Caco-2 (cell line): Measurements from ENCODE around the gene GRIA4. TPM values are rescaled to one million over a fixed set of nuclear protein-coding genes. Genes with fewer than 3 reads are reported as not detected.

ENCODE experiments used
- BruUV-seq: library from RNA; stranded (reverse); fragments of 400-500 nt; replicated peaks from 2 replicates; lab custom pipeline; 2021; lab: Mats Ljungman, UMichigan
- CTCF ChIA-PET: fragments of 300-600 bp; sonication (Branson Sonifier 250); formaldehyde crosslinking; loops from one replicate; lab custom pipeline; 2022; ENCODE audit warnings: antibody characterized with exemption; lab: Charles Lee
- POLR2A ChIA-PET: fragments of 300-600 bp; sonication (Branson Sonifier 250); formaldehyde crosslinking; loops from one replicate; lab custom pipeline; 2022; ENCODE audit warnings: antibody characterized with exemption; lab: Charles Lee
- DNase-seq, 2 experiments: peaks; one replicate each; pipeline versions ENCODE4 v3.0.0 to v3.0.0-alpha.2; 2020 to 2022
- H3K27me3 ChIP-seq: replicated peaks from 2 replicates; pipeline ENCODE4 v1.6.0; 2011; ENCODE audit warnings: low read length; ENCODE audit not compliant: control insufficient read depth, insufficient read depth
- H3K36me3 ChIP-seq: 2 replicates; pipeline ENCODE4 v1.5.1; 2011; ENCODE audit warnings: low read length; ENCODE audit not compliant: control insufficient read depth, insufficient read depth
- H3K4me1 ChIP-seq: fragments of 250-450 bp; sonication (Bioruptor Pico); 2 replicates; pipeline ENCODE4 v1.5.1; 2020; ENCODE audit warnings: mild to moderate bottlenecking
- H3K4me3 ChIP-seq: 2 replicates; pipeline ENCODE4 v1.5.1; 2011; ENCODE audit warnings: low read depth, mild to moderate bottlenecking, control low read depth, low read length
- H3K9me3 ChIP-seq: fragments of 250-450 bp; sonication (Bioruptor Pico); 2 replicates; pipeline ENCODE4 v1.5.1; 2020; ENCODE audit warnings: mild to moderate bottlenecking, moderate library complexity
- H3K27ac Mint-ChIP-seq: one replicate; pipeline ENCODE4 v1.8.0; 2022; ENCODE audit warnings: mixed read lengths; ENCODE audit not compliant: unreplicated experiment
- H3K27me3 Mint-ChIP-seq: one replicate; pipeline ENCODE4 v1.8.0; 2022; ENCODE audit warnings: mixed read lengths; ENCODE audit not compliant: insufficient read depth, unreplicated experiment
- H3K36me3 Mint-ChIP-seq: one replicate; pipeline ENCODE4 v1.8.0; 2022; ENCODE audit warnings: mild to moderate bottlenecking, mixed read lengths; ENCODE audit not compliant: insufficient read depth, unreplicated experiment
- H3K4me1 Mint-ChIP-seq: one replicate; pipeline ENCODE4 v1.8.0; 2022; ENCODE audit warnings: low read depth, mixed read lengths; ENCODE audit not compliant: unreplicated experiment
- H3K4me3 Mint-ChIP-seq: one replicate; pipeline ENCODE4 v1.8.0; 2022; ENCODE audit warnings: mild to moderate bottlenecking, moderate library complexity, mixed read lengths; ENCODE audit not compliant: unreplicated experiment
- H3K9me3 Mint-ChIP-seq: one replicate; pipeline ENCODE4 v1.8.0; 2022; ENCODE audit warnings: mixed read lengths; ENCODE audit not compliant: unreplicated experiment
- intact Hi-C: fragments of 100-400 bp; cut with micrococcal nuclease; formaldehyde crosslinking; loops from one replicate; pipeline ENCODE4 v1.10.0; 2022; ENCODE audit not compliant: unreplicated experiment
- total RNA-seq: library from RNA; stranded (reverse); gene quantifications from 2 replicates; pipeline ENCODE4 v1.2.3, GENCODE V29; 2022
- TF ChIP-seq, protein P1 (sequence below), 2 experiments: fragments of 200-600 bp in 1 of 2; IDR thresholded peaks; 1 replicate in 1 of 2; 2 replicates in 1 of 2; pipeline versions ENCODE4 v1.5.1 to v1.8.0; 2011 to 2022; ENCODE audit warnings: antibody characterized with exemption in 1 of 2, control low read depth in 1 of 2, inconsistent platforms in 1 of 2, low read depth in 1 of 2, low read length in 1 of 2, mild to moderate bottlenecking in 1 of 2, moderate library complexity in 1 of 2; ENCODE audit not compliant: insufficient read depth in 1 of 2, severe bottlenecking in 1 of 2, unreplicated experiment in 1 of 2

The GRIA4 gene
- total RNA-seq, 1 experiment from 2014 or later, result not detected

DNA sequence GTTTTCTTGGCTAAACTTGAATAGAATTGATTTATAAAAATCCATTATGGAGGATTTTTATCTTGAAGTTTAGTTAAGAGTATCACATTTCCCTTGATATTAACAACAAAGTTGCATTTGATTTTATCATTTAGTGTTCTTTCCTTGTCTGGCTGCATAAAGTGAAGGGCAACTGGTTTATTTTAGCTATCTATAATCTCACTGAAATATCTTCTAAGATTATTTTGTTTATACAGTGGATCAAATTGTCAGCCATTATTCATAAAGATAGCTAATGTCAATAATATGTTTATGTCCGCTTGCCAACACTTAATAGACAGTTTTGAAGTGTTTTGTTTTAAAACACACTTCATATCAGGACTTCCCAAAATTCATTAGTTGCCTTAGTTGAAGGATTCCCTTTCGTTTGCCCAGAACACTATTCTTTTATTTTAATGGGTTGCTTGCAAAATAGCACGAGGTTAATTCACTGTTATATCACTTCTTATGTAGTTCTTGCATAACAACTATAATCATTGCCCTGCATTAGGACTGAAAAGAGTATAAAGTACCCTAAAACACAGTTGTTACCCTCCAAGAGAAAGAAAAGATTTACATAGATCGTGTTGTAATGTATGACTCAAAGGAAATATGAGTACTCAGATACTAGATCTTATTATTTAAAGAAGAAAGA is 339.2 kb downstream of the GRIA4 start:
- Mint-ChIP-seq H3K36me3 (no peaks in the 10 kb centered on the region), H3K27ac (no peak overlapping the region), H3K4me1 (no peaks in the 10 kb centered on the region), H3K27me3 (peaks cover 4% of the 10 kb centered on the region), H3K4me3 (no peak overlapping the region), H3K9me3 (no peaks in the 10 kb centered on the region)
- TF ChIP-seq, protein P1, sequence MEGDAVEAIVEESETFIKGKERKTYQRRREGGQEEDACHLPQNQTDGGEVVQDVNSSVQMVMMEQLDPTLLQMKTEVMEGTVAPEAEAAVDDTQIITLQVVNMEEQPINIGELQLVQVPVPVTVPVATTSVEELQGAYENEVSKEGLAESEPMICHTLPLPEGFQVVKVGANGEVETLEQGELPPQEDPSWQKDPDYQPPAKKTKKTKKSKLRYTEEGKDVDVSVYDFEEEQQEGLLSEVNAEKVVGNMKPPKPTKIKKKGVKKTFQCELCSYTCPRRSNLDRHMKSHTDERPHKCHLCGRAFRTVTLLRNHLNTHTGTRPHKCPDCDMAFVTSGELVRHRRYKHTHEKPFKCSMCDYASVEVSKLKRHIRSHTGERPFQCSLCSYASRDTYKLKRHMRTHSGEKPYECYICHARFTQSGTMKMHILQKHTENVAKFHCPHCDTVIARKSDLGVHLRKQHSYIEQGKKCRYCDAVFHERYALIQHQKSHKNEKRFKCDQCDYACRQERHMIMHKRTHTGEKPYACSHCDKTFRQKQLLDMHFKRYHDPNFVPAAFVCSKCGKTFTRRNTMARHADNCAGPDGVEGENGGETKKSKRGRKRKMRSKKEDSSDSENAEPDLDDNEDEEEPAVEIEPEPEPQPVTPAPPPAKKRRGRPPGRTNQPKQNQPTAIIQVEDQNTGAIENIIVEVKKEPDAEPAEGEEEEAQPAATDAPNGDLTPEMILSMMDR (IDR thresholded peaks at IDR 0.05; ENCODE audit: insufficient read depth in 1 of 2, low read depth in 1 of 2, low read length in 1 of 2, severe bottlenecking in 1 of 2, unreplicated experiment in 1 of 2), result no peak
- Histone ChIP-seq H3K36me3 (no peaks in the 10 kb centered on the region), H3K27me3 (no peaks in the 10 kb centered on the region), H3K4me1 (no peaks in the 10 kb centered on the region), H3K9me3 (no peaks in the 10 kb centered on the region), H3K4me3 (no peak overlapping the region)
- intact Hi-C loops, result no loop called here
- BruUV-seq, result no TSS peak
- DNase-seq, result no peak
- ChIA-PET CTCF (no interaction called here), POLR2A (no interaction called here)

GRCh38 chr11:105953886-105954285 is 344.0 kb downstream of the GRIA4 start:
- H3K4me3 ChIP-seq, result no peak overlapping the region
- no peaks in the 10 kb centered on the region for H3K27me3 ChIP-seq
- DNase-seq, result no peak
- no peak overlapping the region for H3K4me3 Mint-ChIP-seq
- no peak overlapping the region for H3K27ac Mint-ChIP-seq
- H3K36me3 ChIP-seq, result no peaks in the 10 kb centered on the region
- H3K27me3 Mint-ChIP-seq, result no peaks in the 10 kb centered on the region
- BruUV-seq, result no TSS peak
- no peaks in the 10 kb centered on the region for H3K4me1 ChIP-seq
- ChIA-PET POLR2A (no interaction called here), CTCF (no interaction called here)
- no peaks in the 10 kb centered on the region for H3K4me1 Mint-ChIP-seq
- intact Hi-C loops, result loop anchor here (5.0 kb wide), 1 partner anchor 123 kb away; the partner anchor contains the start of genes AASDHPPT and KBTBD3
- TF ChIP-seq, protein P1 (IDR thresholded peaks at IDR 0.05; ENCODE audit: insufficient read depth in 1 of 2, low read depth in 1 of 2, low read length in 1 of 2, severe bottlenecking in 1 of 2, unreplicated experiment in 1 of 2), result no peak
- H3K9me3 Mint-ChIP-seq, result no peaks in the 10 kb centered on the region
- H3K9me3 ChIP-seq, result no peaks in the 10 kb centered on the region
- no peaks in the 10 kb centered on the region for H3K36me3 Mint-ChIP-seq

DNA sequence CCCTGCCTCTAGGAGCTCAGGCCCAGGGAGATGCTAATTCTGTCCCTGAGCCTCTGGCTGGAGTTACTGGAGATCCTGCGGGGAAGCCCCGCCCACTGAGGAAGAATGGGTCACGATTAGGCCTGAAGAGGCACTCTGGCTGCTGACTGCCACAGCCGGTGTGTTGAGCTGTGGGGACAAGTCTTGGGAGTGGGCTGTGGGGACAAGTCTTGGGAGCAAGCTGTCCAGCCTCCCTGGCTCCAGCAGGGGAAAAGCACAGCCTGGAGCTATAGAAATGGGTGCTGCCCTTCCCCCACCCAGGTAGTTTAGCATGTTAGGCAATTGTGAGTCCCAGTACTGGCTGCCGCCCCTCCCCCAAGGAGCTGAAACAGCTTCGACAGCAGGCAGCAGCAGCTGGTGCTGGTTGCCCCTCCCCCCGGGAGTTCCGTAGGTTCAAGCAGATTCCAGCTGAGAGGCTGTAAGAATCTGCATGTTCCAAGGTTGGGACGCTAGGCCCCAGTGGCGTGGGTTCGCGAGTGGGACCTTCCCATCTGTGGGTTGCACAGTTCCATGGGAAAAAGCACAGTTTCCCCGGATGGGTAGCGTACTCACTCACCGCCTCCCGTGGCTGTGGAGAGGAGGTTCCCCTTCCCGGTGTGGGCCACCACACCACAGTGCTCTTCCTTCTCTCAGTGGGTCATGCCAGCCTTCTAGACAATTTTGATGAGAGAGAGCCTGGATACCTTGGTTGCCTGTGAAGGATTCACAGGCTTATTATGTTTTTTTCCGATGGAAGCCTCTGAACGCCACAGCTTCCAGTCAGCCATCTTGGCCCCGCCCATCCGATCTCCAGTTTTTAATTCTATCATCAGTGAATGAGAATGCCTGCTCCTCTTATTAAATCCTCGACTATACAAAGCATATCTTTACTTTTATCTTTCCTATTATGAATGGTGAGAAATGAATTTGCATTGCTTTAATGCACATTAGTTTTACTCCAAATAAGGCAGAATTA is 350.7 kb downstream of the GRIA4 start:
- peak; percentile 52 to 66 for DNase-seq
- Mint-ChIP-seq H3K36me3 (no peaks in the 10 kb centered on the region), H3K4me3 (peak overlapping the region; percentile 62), H3K27ac (no peak overlapping the region), H3K4me1 (no peaks in the 10 kb centered on the region), H3K9me3 (peaks cover 9% of the 10 kb centered on the region), H3K27me3 (no peaks in the 10 kb centered on the region)
- no TSS peak for BruUV-seq
- peak overlapping the region; percentile 26 for H3K4me3 ChIP-seq
- intact Hi-C loops, result no loop called here
- POLR2A ChIA-PET, result no interaction called here
- TF ChIP-seq, protein P1 (IDR thresholded peaks at IDR 0.05; ENCODE audit: insufficient read depth in 1 of 2, low read depth in 1 of 2, low read length in 1 of 2, severe bottlenecking in 1 of 2, unreplicated experiment in 1 of 2), result no peak
- no peaks in the 10 kb centered on the region for H3K27me3 ChIP-seq
- H3K4me1 ChIP-seq, result 0 out of 2 replicates have a peak, but pooled peaks cover 3% of the 10 kb centered on the region
- no peaks in the 10 kb centered on the region for H3K9me3 ChIP-seq
- CTCF ChIA-PET, result no interaction called here
- no peaks in the 10 kb centered on the region for H3K36me3 ChIP-seq
